ENCODE data around the gene KCNG1.
"Not testable (repeated sequence)": the region's sequence is repeated elsewhere in the genome, so short reads cannot be mapped to it uniquely, and the experiment has no call there.

The KCNG1 gene

GRCh38 chr20:51022803-51023616 is at the start of gene KCNG1:
KCNG1 (minus strand) TSS chr20:51023107; CDS start chr20:51010338, 12,769 bp downstream.
- peak; percentile 5 for DNase-seq (ENCODE audit: low read depth)

GRCh38 chr20:51070621-51071020 is 47.7 kb upstream of the KCNG1 start:
- DNase-seq (ENCODE audit: low read depth): no peak

- DNase-seq (ENCODE audit: low read depth): no peak
These were observed 44.9 kb upstream of the KCNG1 start for GRCh38 chr20:51067792-51068191.

GRCh38 chr20:51065615-51066014 is 42.7 kb upstream of the KCNG1 start:
- DNase-seq (ENCODE audit: low read depth): no peak

- DNase-seq (ENCODE audit: low read depth): no peak
These were observed 41.2 kb upstream of the KCNG1 start for GRCh38 chr20:51064137-51064536.

- peak; percentile 9 for DNase-seq (ENCODE audit: low read depth)
These were observed 39.2 kb upstream of the KCNG1 start for GRCh38 chr20:51062065-51062464.

GRCh38 chr20:51061418-51062045 is 38.6 kb upstream of the KCNG1 start:
- DNase-seq (ENCODE audit: low read depth): no peak

GRCh38 chr20:51060301-51060700 is 37.4 kb upstream of the KCNG1 start:
- no peak for DNase-seq (ENCODE audit: low read depth)

- DNase-seq (ENCODE audit: low read depth): no peak
These were observed 37.0 kb upstream of the KCNG1 start for GRCh38 chr20:51059862-51060261.

- DNase-seq (ENCODE audit: low read depth): no peak
These were observed 35.1 kb upstream of the KCNG1 start for GRCh38 chr20:51058017-51058416.

GRCh38 chr20:51054233-51054632 is 31.3 kb upstream of the KCNG1 start:
- no peak for DNase-seq (ENCODE audit: low read depth)

GRCh38 chr20:51050531-51051075 is 27.7 kb upstream of the KCNG1 start:
- no peak for DNase-seq (ENCODE audit: low read depth)

GRCh38 chr20:51046021-51046985 is 23.4 kb upstream of the KCNG1 start:
- DNase-seq (ENCODE audit: low read depth): no peak

GRCh38 chr20:51045492-51045891 is 22.6 kb upstream of the KCNG1 start:
- not testable (repeated sequence) for DNase-seq (ENCODE audit: low read depth)

GRCh38 chr20:51044796-51045195 is 21.9 kb upstream of the KCNG1 start:
- DNase-seq (ENCODE audit: low read depth): no peak

GRCh38 chr20:51043811-51044210 is 20.9 kb upstream of the KCNG1 start:
- DNase-seq (ENCODE audit: low read depth): no peak

- DNase-seq (ENCODE audit: low read depth): no peak
These were observed 19.8 kb upstream of the KCNG1 start for GRCh38 chr20:51042657-51043247.

- DNase-seq (ENCODE audit: low read depth): no peak
These were observed 19.2 kb upstream of the KCNG1 start for GRCh38 chr20:51042064-51042463.

GRCh38 chr20:51037532-51038115 is 14.7 kb upstream of the KCNG1 start:
- no peak for DNase-seq (ENCODE audit: low read depth)

- no peak for DNase-seq (ENCODE audit: low read depth)
These were observed 14.1 kb upstream of the KCNG1 start for GRCh38 chr20:51036827-51037531.

GRCh38 chr20:51036226-51036625 is 13.3 kb upstream of the KCNG1 start:
- DNase-seq (ENCODE audit: low read depth): no peak
